Nephron progenitor cell (in vitro differentiated cells): Measurements from ENCODE around the gene CRNN.

Experiments used
- DNase-seq: peaks from one replicate; pipeline ENCODE4 v3.0.0; 2021
- H3K27ac Mint-ChIP-seq: 2 replicates; pipeline ENCODE4 v1.8.0; 2021; ENCODE audit warnings: mild to moderate bottlenecking, moderate library complexity, mixed read lengths
- H3K27me3 Mint-ChIP-seq: 2 replicates; pipeline ENCODE4 v1.8.0; 2021; ENCODE audit warnings: mild to moderate bottlenecking, low read depth, mixed read lengths; ENCODE audit not compliant: poor library complexity
- H3K36me3 Mint-ChIP-seq: 2 replicates; pipeline ENCODE4 v1.8.0; 2021; ENCODE audit warnings: low read depth, mixed read lengths
- H3K4me1 Mint-ChIP-seq: 2 replicates; pipeline ENCODE4 v1.8.0; 2021; ENCODE audit warnings: mixed read lengths
- H3K4me3 Mint-ChIP-seq: 2 replicates; pipeline ENCODE4 v1.8.0; 2021; ENCODE audit warnings: mild to moderate bottlenecking, moderate library complexity, mixed read lengths
- H3K9me3 Mint-ChIP-seq: 2 replicates; pipeline ENCODE4 v1.8.0; 2021; ENCODE audit warnings: mild to moderate bottlenecking, moderate library complexity, mixed read lengths
- TF ChIP-seq, protein P1 (sequence below): fragments of 200-600 bp; sonication (generic); IDR thresholded peaks from 2 replicates; pipeline ENCODE4 v1.5.0; 2021; ENCODE audit warnings: antibody characterized with exemption

Gene CRNN

DNA sequence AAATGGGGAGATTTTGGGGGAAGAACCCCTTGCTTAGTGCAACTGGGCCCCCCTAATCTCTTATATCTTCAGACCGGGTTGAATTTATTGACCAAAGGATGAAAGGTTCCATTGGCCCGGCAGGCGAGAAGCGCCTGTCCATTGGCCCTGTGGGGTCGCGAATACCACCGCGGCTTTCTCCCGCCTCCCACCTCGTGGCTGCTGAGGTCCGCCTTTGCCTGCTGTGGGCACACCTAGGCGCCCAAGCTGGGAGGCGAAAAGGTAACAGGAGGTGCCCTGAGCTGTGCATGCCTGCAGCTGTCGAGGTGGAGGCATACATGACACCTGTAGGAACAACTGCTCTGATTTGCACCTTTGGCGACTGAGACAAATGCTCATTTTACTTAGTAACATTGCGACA is 33.1 kb downstream of the CRNN start:
- Mint-ChIP-seq H3K9me3 (peaks cover 86% of the 10 kb centered on the region), H3K27me3 (no peaks in the 10 kb centered on the region), H3K4me1 (no peaks in the 10 kb centered on the region), H3K27ac (no peak overlapping the region), H3K36me3 (no peaks in the 10 kb centered on the region), H3K4me3 (no peak overlapping the region)
- TF ChIP-seq, protein P1, sequence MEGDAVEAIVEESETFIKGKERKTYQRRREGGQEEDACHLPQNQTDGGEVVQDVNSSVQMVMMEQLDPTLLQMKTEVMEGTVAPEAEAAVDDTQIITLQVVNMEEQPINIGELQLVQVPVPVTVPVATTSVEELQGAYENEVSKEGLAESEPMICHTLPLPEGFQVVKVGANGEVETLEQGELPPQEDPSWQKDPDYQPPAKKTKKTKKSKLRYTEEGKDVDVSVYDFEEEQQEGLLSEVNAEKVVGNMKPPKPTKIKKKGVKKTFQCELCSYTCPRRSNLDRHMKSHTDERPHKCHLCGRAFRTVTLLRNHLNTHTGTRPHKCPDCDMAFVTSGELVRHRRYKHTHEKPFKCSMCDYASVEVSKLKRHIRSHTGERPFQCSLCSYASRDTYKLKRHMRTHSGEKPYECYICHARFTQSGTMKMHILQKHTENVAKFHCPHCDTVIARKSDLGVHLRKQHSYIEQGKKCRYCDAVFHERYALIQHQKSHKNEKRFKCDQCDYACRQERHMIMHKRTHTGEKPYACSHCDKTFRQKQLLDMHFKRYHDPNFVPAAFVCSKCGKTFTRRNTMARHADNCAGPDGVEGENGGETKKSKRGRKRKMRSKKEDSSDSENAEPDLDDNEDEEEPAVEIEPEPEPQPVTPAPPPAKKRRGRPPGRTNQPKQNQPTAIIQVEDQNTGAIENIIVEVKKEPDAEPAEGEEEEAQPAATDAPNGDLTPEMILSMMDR: no peak
- no peak for DNase-seq

DNA sequence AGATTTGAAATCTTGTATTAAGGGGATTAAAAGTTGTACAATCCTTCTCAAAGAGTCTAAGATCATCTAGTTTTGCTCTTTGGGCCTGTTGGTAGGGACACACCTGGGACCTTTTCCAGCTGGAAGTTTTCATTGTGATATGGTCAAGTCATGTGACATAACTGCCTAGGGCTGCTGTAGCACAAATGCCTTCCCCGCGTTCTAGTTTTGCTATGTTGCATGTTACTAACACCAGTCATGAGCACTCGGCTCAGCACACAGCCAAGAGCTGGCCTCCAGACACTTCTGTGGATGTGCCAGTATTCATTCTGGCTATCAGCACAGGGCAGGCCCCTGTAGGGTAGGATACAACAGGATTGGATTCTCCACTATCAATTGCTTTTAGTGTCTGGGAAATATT is 39.6 kb downstream of the CRNN start:
- TF ChIP-seq, protein P1: no peak
- Mint-ChIP-seq H3K9me3 (peaks cover 76% of the 10 kb centered on the region), H3K4me1 (no peaks in the 10 kb centered on the region), H3K27ac (no peak overlapping the region), H3K4me3 (no peak overlapping the region), H3K36me3 (no peaks in the 10 kb centered on the region), H3K27me3 (no peaks in the 10 kb centered on the region)
- no peak for DNase-seq

DNA sequence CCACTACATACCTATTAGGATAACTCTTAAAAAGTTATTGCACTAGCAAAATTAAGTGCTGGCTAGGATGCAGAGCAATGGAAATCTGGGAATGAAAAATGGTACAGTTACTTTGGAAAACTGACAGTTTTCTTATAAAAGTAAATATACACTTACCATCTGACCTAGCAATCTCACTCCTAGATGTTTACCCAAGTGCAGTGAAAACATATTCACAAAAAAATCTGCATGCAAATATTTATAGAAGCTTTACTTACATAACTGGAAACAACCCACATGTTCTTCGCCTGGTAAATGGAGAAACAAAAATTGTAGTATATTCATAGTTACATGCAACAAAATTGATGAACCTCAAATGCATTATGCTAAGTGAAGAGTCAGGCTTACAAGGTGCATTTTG is 41.4 kb downstream of the CRNN start:
- H3K9me3 Mint-ChIP-seq: peaks cover 77% of the 10 kb centered on the region
- H3K27me3 Mint-ChIP-seq: no peaks in the 10 kb centered on the region
- H3K4me1 Mint-ChIP-seq: no peaks in the 10 kb centered on the region
- H3K27ac Mint-ChIP-seq: no peak overlapping the region
- DNase-seq: no peak
- no peaks in the 10 kb centered on the region for H3K36me3 Mint-ChIP-seq
- no peak overlapping the region for H3K4me3 Mint-ChIP-seq
- TF ChIP-seq, protein P1: no peak

GRCh38 chr1:152367436-152367835 is 46.6 kb downstream of the CRNN start:
- Mint-ChIP-seq H3K4me1 (no peaks in the 10 kb centered on the region), H3K4me3 (no peak overlapping the region), H3K27ac (no peak overlapping the region), H3K9me3 (peaks cover 76% of the 10 kb centered on the region), H3K27me3 (no peaks in the 10 kb centered on the region), H3K36me3 (no peaks in the 10 kb centered on the region)
- TF ChIP-seq, protein P1: no peak
- DNase-seq: no peak

DNA sequence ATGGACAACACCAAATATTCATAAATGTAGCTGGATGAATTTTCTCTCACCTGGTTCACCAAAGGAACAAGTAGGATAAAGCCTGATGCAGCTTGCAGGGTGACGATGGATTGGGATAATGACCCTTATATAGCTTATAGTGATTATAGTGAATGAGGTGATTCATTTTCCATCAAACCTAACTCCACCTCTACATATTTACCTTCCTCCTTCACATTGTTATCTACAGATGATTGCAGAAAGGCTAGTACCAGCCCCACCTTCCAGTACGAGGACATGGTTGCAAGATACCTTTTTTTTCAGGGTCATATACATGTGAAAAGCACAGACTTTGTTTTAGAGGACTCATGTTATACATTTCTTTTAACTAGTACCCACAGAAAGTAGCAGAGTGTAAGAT is 54.2 kb downstream of the CRNN start, which contains the start of gene FLG2:
Gene FLG2 (minus strand): TSS at position 101 of the 400 bp plus-strand sequence. CDS start 1,122 bp downstream, outside the sequence.
- Mint-ChIP-seq H3K4me1 (no peaks in the 10 kb centered on the region), H3K4me3 (no peak within 1 kb of the TSS), H3K9me3 (peaks cover 46% of the 10 kb centered on the region), H3K27ac (no peak within 1 kb of the TSS), H3K36me3 (no peaks in the 10 kb centered on the region), H3K27me3 (no peaks in the 10 kb centered on the region)
- no peak for DNase-seq
- TF ChIP-seq, protein P1: no peak
